Keratinocyte (primary cell): Measurements from ENCODE around the gene CISD3.

Experiments used
- CTCF ChIP-seq, 3 experiments: IDR thresholded peaks in 1 of 3; conservative IDR thresholded peaks in 1 of 3; optimal IDR thresholded peaks in 1 of 3; 2 replicates in 2 of 3; 3 replicates in 1 of 3; pipeline versions ENCODE3 to v1.5.1; 2011; ENCODE audit warnings: low read length in 3 of 3, mild to moderate bottlenecking in 3 of 3, moderate library complexity in 2 of 3, control low read depth in 1 of 3, inconsistent platforms in 1 of 3; ENCODE audit not compliant: insufficient read depth in 2 of 3; ENCODE audit errors: extremely low read depth in 1 of 3
- EZH2 ChIP-seq: IDR thresholded peaks from one replicate; pipeline ENCODE4 v1.6.1; 2012; ENCODE audit warnings: inconsistent platforms, mild to moderate bottlenecking, low read length, moderate library complexity

- TF ChIP-seq CTCF (optimal IDR thresholded peaks at IDR 0.05 in 1 of 3, IDR thresholded peaks at IDR 0.05 in 1 of 3, conservative IDR thresholded peaks at IDR 0.05 in 1 of 3; ENCODE audit: extremely low read depth in 1 of 3, insufficient read depth in 2 of 3, low read length in 3 of 3), result no peak
- no peak for TF ChIP-seq EZH2
These were observed 20.1 kb upstream of the CISD3 start for GRCh38 chr17:38709864-38710603.
